ENCODE data around the gene ATXN7. TPM values are rescaled to one million over a fixed set of nuclear protein-coding genes. Genes with fewer than 3 reads are reported as not detected.

Gene ATXN7
- total RNA-seq, 1 experiment from 2014 or later: 11.3 TPM

- CTCF ChIA-PET: no interaction called here
- no peaks in the 10 kb centered on the region for H3K27me3 ChIP-seq (replicated peaks; ENCODE audit: insufficient read depth, low read depth, low read length, poor library complexity)
- H3K4me3 ChIP-seq (ENCODE audit: low read depth, low read length, poor library complexity, severe bottlenecking): no peak overlapping the region
- no peak overlapping the region for H3K27ac ChIP-seq (ENCODE audit: low read depth, low read length, poor library complexity, severe bottlenecking)
- BruUV-seq (replicated peaks): no TSS peak
- POLR2A ChIA-PET (ENCODE audit: low non-redundant PET): no interaction called here
- intact Hi-C loops (cut with micrococcal nuclease; ENCODE audit: unreplicated experiment): no loop called here
- DNase-seq (ENCODE audit: low spot score): no peak
- no peaks in the 10 kb centered on the region for H3K4me1 ChIP-seq (ENCODE audit: insufficient read depth, low read length, poor library complexity, severe bottlenecking)
- no peaks in the 10 kb centered on the region for H3K36me3 ChIP-seq (ENCODE audit: insufficient read depth, low read length, poor library complexity, severe bottlenecking)
- TF ChIP-seq EZH2 (IDR thresholded peaks at IDR 0.05; ENCODE audit: borderline replicate concordance, low read depth, low read length, poor library complexity, severe bottlenecking): no peak
- no peak for TF ChIP-seq CTCF (conservative IDR thresholded peaks at IDR 0.05; ENCODE audit: low read depth, low read length)
- no peaks in the 10 kb centered on the region for H3K9me3 ChIP-seq (ENCODE audit: low read depth, low read length, poor library complexity, severe bottlenecking)
These were observed 56.3 kb downstream of the ATXN7 start for GRCh38 chr3:63920001-63920400.

GRCh38 chr3:63921741-63922482, 58.2 kb downstream of the ATXN7 start:
- no peaks in the 10 kb centered on the region for H3K36me3 ChIP-seq (ENCODE audit: insufficient read depth, low read length, poor library complexity, severe bottlenecking)
- no peaks in the 10 kb centered on the region for H3K27me3 ChIP-seq (replicated peaks; ENCODE audit: insufficient read depth, low read depth, low read length, poor library complexity)
- no peak overlapping the region for H3K4me3 ChIP-seq (ENCODE audit: low read depth, low read length, poor library complexity, severe bottlenecking)
- BruUV-seq (replicated peaks): no TSS peak
- no peak overlapping the region for H3K27ac ChIP-seq (ENCODE audit: low read depth, low read length, poor library complexity, severe bottlenecking)
- TF ChIP-seq EZH2 (IDR thresholded peaks at IDR 0.05; ENCODE audit: borderline replicate concordance, low read depth, low read length, poor library complexity, severe bottlenecking): no peak
- TF ChIP-seq CTCF (conservative IDR thresholded peaks at IDR 0.05; ENCODE audit: low read depth, low read length): no peak
- CTCF ChIA-PET: no interaction called here
- no peaks in the 10 kb centered on the region for H3K9me3 ChIP-seq (ENCODE audit: low read depth, low read length, poor library complexity, severe bottlenecking)
- no peak for DNase-seq (ENCODE audit: low spot score)
- no peaks in the 10 kb centered on the region for H3K4me1 ChIP-seq (ENCODE audit: insufficient read depth, low read length, poor library complexity, severe bottlenecking)
- intact Hi-C loops (cut with micrococcal nuclease; ENCODE audit: unreplicated experiment): no loop called here
- POLR2A ChIA-PET (ENCODE audit: low non-redundant PET): no interaction called here

GRCh38 chr3:63922491-63923199, 59.0 kb downstream of the ATXN7 start:
- BruUV-seq (replicated peaks): no TSS peak
- ChIA-PET POLR2A (ENCODE audit: low non-redundant PET) (no interaction called here), CTCF (no interaction called here)
- Histone ChIP-seq H3K9me3 (ENCODE audit: low read depth, low read length, poor library complexity, severe bottlenecking) (no peaks in the 10 kb centered on the region), H3K36me3 (ENCODE audit: insufficient read depth, low read length, poor library complexity, severe bottlenecking) (no peaks in the 10 kb centered on the region), H3K4me1 (ENCODE audit: insufficient read depth, low read length, poor library complexity, severe bottlenecking) (no peaks in the 10 kb centered on the region), H3K27me3 (replicated peaks; ENCODE audit: insufficient read depth, low read depth, low read length, poor library complexity) (no peaks in the 10 kb centered on the region), H3K27ac (ENCODE audit: low read depth, low read length, poor library complexity, severe bottlenecking) (no peak overlapping the region), H3K4me3 (ENCODE audit: low read depth, low read length, poor library complexity, severe bottlenecking) (no peak overlapping the region)
- intact Hi-C loops (cut with micrococcal nuclease; ENCODE audit: unreplicated experiment): no loop called here
- DNase-seq (ENCODE audit: low spot score): no peak
- TF ChIP-seq EZH2 (IDR thresholded peaks at IDR 0.05; ENCODE audit: borderline replicate concordance, low read depth, low read length, poor library complexity, severe bottlenecking) (no peak), CTCF (conservative IDR thresholded peaks at IDR 0.05; ENCODE audit: low read depth, low read length) (no peak)
